ENCODE data around the gene ERC2. TPM values are rescaled to one million over a fixed set of nuclear protein-coding genes. Genes with fewer than 3 reads are reported as not detected.

ERC2 gene
- total RNA-seq, 1 donor from 2014 or later = 7.4 TPM

GRCh38 chr3:56054844-56055243 is 413.4 kb downstream of the ERC2 start:
- no peaks in the 10 kb centered on the region for H3K27me3 ChIP-seq (ENCODE audit: insufficient read depth, low read length)
- FAIRE-seq = no peak

GRCh38 chr3:56053727-56054126 is 414.5 kb downstream of the ERC2 start:
- Mint-ChIP-seq H3K27ac (ENCODE audit: unreplicated experiment) (no peak overlapping the region), H3K4me1 (ENCODE audit: low read depth, unreplicated experiment) (no peaks in the 10 kb centered on the region), H3K36me3 (ENCODE audit: low read depth, unreplicated experiment) (no peaks in the 10 kb centered on the region), H3K9me3 (ENCODE audit: unreplicated experiment) (no peaks in the 10 kb centered on the region), H3K4me3 (ENCODE audit: unreplicated experiment) (no peak overlapping the region), H3K27me3 (ENCODE audit: low read depth, unreplicated experiment) (peaks cover 2% of the 10 kb centered on the region)
- H3K9me3 ChIP-seq (ENCODE audit: insufficient read depth, low read depth, low read length) = no peaks in the 10 kb centered on the region
- TF ChIP-seq CTCF (IDR thresholded peaks at IDR 0.05; ENCODE audit: insufficient read depth, low read depth, low read length) (no peak), EZH2 (IDR thresholded peaks at IDR 0.05; ENCODE audit: insufficient read depth, low read length) (no peak)
- H3K79me2 ChIP-seq (ENCODE audit: insufficient read depth, low read length) = no peaks in the 10 kb centered on the region
- H3K36me3 ChIP-seq (ENCODE audit: insufficient read depth, low read length) = no peaks in the 10 kb centered on the region
- H4K20me1 ChIP-seq (ENCODE audit: insufficient read depth, low read length) = no peaks in the 10 kb centered on the region
- no peak overlapping the region for H3K27ac ChIP-seq (ENCODE audit: low read depth, low read length)
- H3K27me3 ChIP-seq (ENCODE audit: insufficient read depth, low read length) = no peaks in the 10 kb centered on the region
- FAIRE-seq (no peak), DNase-seq (ENCODE audit: low read depth) (no peak)
- H3K4me1 ChIP-seq (ENCODE audit: insufficient read depth, low read length) = no peaks in the 10 kb centered on the region
- no peak overlapping the region for H3K4me2 ChIP-seq (ENCODE audit: low read length)
- no peak overlapping the region for H2AFZ ChIP-seq (ENCODE audit: low read depth, low read length)
- no peak overlapping the region for H3K4me3 ChIP-seq (ENCODE audit: insufficient read depth, low read depth, low read length)
- no peak overlapping the region for H3K9ac ChIP-seq (ENCODE audit: low read length)

More at GRCh38 chr3:56054844-56055243, 413.4 kb downstream of the ERC2 start:
- Histone ChIP-seq H3K4me2 (ENCODE audit: low read length) (no peak overlapping the region), H3K4me1 (ENCODE audit: insufficient read depth, low read length) (no peaks in the 10 kb centered on the region), H3K36me3 (ENCODE audit: insufficient read depth, low read length) (no peaks in the 10 kb centered on the region), H3K4me3 (ENCODE audit: insufficient read depth, low read depth, low read length) (no peak overlapping the region), H4K20me1 (ENCODE audit: insufficient read depth, low read length) (no peaks in the 10 kb centered on the region), H3K27ac (ENCODE audit: low read depth, low read length) (no peak overlapping the region), H3K79me2 (ENCODE audit: insufficient read depth, low read length) (no peaks in the 10 kb centered on the region), H2AFZ (ENCODE audit: low read depth, low read length) (no peak overlapping the region), H3K9ac (ENCODE audit: low read length) (no peak overlapping the region), H3K9me3 (ENCODE audit: insufficient read depth, low read depth, low read length) (no peaks in the 10 kb centered on the region)
- DNase-seq (ENCODE audit: low read depth) = no peak
- TF ChIP-seq EZH2 (IDR thresholded peaks at IDR 0.05; ENCODE audit: insufficient read depth, low read length) (no peak), CTCF (IDR thresholded peaks at IDR 0.05; ENCODE audit: insufficient read depth, low read depth, low read length) (no peak)
- Mint-ChIP-seq H3K27ac (ENCODE audit: unreplicated experiment) (no peak overlapping the region), H3K4me3 (ENCODE audit: unreplicated experiment) (no peak overlapping the region), H3K36me3 (ENCODE audit: low read depth, unreplicated experiment) (no peaks in the 10 kb centered on the region), H3K9me3 (ENCODE audit: unreplicated experiment) (no peaks in the 10 kb centered on the region), H3K4me1 (ENCODE audit: low read depth, unreplicated experiment) (no peaks in the 10 kb centered on the region), H3K27me3 (ENCODE audit: low read depth, unreplicated experiment) (peaks cover 2% of the 10 kb centered on the region)

- no peaks in the 10 kb centered on the region for H3K36me3 Mint-ChIP-seq (ENCODE audit: low read depth, unreplicated experiment)
- no peak overlapping the region for H3K9ac ChIP-seq (ENCODE audit: low read length)
- no peaks in the 10 kb centered on the region for H3K4me1 Mint-ChIP-seq (ENCODE audit: low read depth, unreplicated experiment)
These were observed 416.1 kb downstream of the ERC2 start for GRCh38 chr3:56052188-56052587.

More at GRCh38 chr3:56052188-56052587, 416.1 kb downstream of the ERC2 start:
- Histone ChIP-seq H3K4me2 (ENCODE audit: low read length) (no peak overlapping the region), H3K27ac (ENCODE audit: low read depth, low read length) (no peak overlapping the region), H3K9me3 (ENCODE audit: insufficient read depth, low read depth, low read length) (no peaks in the 10 kb centered on the region), H3K36me3 (ENCODE audit: insufficient read depth, low read length) (no peaks in the 10 kb centered on the region), H3K4me1 (ENCODE audit: insufficient read depth, low read length) (no peaks in the 10 kb centered on the region), H3K27me3 (ENCODE audit: insufficient read depth, low read length) (peaks cover 3% of the 10 kb centered on the region), H3K79me2 (ENCODE audit: insufficient read depth, low read length) (no peaks in the 10 kb centered on the region), H3K4me3 (ENCODE audit: insufficient read depth, low read depth, low read length) (no peak overlapping the region), H4K20me1 (ENCODE audit: insufficient read depth, low read length) (no peaks in the 10 kb centered on the region), H2AFZ (ENCODE audit: low read depth, low read length) (no peak overlapping the region)
- peaks cover 4% of the 10 kb centered on the region for H3K27me3 Mint-ChIP-seq (ENCODE audit: low read depth, unreplicated experiment)
- no peak for FAIRE-seq
- H3K4me3 Mint-ChIP-seq (ENCODE audit: unreplicated experiment) = no peak overlapping the region
- DNase-seq (ENCODE audit: low read depth) = no peak
- H3K9me3 Mint-ChIP-seq (ENCODE audit: unreplicated experiment) = no peaks in the 10 kb centered on the region
- TF ChIP-seq CTCF (IDR thresholded peaks at IDR 0.05; ENCODE audit: insufficient read depth, low read depth, low read length) = no peak
- no peak for TF ChIP-seq EZH2 (IDR thresholded peaks at IDR 0.05; ENCODE audit: insufficient read depth, low read length)
- no peak overlapping the region for H3K27ac Mint-ChIP-seq (ENCODE audit: unreplicated experiment)

All from astrocyte (in vitro differentiated cells and primary cell).